GM18520 (cell line): ENCODE data around the gene VGLL4.
"Not testable (repeated sequence)": the region's sequence is repeated elsewhere in the genome, so short reads cannot be mapped to it uniquely, and the experiment has no call there.

Source experiments
- ATAC-seq: cut with Tn5 transposase; IDR thresholded peaks from one replicate; pipeline ENCODE4 v1.9.1; 2021; ENCODE audit not compliant: unreplicated experiment

The VGLL4 gene

GRCh38 chr3:11588755-11589154 is 55.0 kb downstream of the VGLL4 start:
- no peak for ATAC-seq

- no peak for ATAC-seq
Measured at GRCh38 chr3:11588338-11588737, 55.4 kb downstream of the VGLL4 start.

GRCh38 chr3:11587766-11588165 is 55.9 kb downstream of the VGLL4 start:
- no peak for ATAC-seq

DNA sequence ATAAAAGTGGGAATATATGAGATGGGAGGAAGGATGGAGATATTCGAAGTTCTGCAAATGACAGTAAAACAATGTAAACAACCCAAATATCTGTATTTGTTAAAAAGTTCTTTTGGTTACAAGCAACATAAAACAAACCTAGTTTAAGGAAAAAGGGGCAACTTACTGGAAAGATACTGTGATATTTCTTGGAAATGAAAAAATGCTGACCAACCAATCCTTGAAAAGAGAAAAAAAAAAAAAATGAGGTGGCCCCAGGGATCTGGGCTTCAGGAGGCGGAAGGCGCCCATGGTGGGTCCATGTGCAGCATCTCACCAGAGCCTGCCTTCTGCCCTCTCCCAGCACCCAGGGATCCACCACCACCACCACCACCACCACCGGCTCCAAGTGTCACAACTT is 59.1 kb downstream of the VGLL4 start:
- no peak for ATAC-seq

DNA sequence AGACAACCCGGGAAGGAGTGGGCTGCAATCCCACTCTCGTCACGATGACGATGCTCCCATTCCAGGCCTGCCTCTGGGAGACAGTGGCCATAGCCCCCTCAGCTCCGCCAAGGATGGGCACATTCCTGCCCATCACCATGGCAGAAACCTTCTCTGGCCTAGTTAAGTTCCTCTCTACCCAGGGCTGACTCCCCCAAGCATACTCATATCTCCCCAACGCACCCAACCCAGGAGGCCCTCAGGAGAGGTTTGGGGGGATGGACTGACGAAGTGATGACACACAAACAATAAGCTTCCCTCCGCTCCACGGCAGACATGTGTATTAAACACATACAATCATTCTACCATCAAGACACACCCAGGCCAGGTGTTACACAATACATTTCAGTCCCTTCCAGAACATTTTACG is 60.1 kb downstream of the VGLL4 start:
- ATAC-seq = no peak

DNA sequence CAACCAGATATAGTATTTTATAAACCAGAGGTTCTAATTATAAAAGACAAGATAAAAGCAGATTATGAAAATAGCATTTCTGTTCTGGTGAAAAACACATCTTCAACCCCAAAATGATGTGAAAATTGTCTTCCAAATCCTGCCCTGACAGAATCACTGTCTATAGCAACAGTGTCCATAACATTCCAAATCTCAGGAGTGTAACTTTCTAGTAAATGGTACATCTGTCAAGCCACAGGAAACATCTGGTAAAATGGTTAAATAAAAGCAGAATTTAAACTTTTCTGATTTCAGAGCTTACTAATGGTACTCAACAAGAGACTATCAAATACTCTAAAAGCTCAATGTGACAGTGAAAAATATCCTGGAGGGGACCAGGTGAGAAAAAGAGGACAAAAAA is 60.5 kb downstream of the VGLL4 start:
- ATAC-seq = no peak

DNA sequence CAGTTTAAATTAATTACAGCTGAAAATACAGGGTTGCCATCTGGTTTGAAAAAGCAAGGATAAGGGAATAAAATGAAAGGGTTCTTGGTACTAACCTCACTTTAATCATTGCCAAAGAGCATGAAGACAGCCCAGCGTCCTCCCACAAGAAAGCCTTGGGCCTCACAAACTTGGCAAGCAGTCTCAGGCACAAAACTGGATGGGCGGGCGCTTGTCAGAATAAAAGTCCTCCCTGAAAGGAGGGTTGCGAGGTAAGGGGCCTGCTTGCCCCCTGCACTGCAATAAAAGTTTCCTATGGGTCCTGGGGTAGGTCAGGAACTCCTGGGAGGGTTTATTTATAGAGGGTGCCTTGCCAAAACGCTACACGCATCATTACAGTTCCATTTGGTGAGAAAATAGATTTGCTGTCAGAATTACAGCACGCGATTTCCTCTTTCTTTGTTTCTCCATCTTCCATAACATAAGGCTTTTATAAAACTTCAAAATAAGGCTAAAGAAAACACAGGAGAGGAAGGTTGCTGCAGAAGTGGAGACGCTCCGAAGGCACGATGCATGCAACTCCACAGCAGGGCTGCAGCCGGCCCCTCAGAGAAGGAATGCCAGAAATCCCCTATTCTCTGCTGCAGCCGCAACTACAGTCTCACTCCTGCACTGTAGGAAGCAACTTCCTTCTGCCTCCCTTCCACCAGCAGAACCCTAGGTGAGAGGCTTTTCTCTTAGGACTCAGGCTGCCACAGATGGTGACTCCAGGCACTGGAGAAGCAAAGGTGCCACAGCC is 61.3 kb downstream of the VGLL4 start:
- no peak for ATAC-seq

DNA sequence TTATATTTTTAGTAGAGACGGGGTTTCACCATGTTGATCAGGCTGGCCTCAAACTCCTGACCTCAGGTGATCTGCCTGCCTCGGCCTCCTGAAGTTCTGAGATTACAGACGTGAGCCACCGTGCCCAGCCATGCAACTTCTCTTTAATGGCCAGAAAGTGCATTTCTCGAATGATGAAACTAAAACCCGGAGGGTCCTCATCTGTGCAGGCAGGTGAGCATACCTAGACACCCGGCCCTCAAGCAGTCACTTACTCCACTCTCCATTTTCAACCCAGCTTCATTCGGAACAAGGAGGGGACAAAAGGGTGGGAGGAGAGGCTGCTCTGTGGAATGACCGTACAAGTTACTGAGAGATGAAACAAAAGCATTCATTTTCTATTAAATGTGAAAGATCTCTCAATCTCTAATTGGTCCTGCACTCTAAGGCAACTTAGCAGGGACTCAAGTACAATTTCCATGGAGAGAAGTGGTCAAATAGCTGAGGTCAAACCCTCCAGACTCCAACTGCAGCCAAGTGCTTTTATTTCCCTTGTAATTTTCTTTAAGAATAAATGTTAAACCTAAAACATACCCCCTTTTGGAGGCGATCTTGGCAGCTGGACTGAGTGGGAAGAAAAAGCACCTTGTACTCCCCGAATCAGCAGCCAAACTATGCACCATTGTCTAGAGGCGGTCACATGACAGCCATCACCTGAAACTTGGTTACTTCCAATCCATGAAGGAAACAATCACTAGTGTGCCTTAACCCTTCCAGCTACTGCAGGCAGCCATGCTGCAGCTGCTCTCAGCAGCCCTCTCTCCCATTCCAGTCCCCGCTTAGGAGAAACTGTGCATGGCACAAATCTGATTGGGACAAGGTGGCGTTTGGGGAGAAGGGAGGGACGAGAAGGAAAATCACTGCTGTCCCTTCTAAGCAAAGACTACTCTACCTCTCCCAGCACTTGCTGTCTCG is 62.2 kb downstream of the VGLL4 start:
- ATAC-seq = no peak

- no peak for ATAC-seq
Measured at GRCh38 chr3:11580645-11581044, 63.1 kb downstream of the VGLL4 start.

DNA sequence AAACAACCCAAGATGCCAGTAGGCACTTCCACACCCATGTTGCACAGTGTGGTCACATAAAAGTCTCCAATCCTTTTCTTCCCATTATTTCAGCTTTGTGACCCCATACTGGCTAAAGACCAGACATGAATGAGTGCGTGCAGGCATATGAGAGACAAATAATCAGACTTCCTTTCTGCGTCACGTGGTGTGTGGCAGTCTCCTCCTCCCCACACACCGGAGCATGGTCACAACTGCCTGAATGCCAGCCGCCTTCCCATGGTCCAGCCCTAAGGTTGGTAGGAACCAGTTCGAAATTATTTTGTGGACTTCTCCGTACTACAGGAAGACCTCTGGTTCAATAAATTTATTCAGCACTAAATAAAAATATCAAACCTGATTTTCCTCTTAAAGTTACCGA is 65.5 kb downstream of the VGLL4 start:
- no peak for ATAC-seq

DNA sequence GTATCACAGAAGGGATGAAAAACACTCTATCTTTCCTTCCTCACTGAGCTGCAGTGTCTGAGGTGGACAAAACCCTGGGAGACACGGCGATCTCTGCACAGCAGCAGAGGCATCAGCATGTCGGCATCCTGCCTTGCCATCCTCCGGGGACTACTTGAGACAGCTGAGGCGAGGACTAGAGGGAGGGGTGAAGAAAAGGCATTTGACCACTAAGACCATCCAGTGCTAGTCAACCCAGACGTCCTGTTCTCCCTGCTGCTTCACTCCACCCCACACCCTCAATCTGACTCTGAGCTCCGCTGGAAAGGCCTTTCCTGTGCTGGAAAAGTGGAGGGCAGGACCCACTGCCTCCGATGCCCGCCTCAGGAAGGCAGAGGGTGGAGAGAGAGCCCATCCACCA is 67.3 kb downstream of the VGLL4 start:
- no peak for ATAC-seq

GRCh38 chr3:11575677-11576076 is 68.0 kb downstream of the VGLL4 start:
- ATAC-seq = no peak

- ATAC-seq = no peak
Measured at GRCh38 chr3:11574981-11575669, 68.6 kb downstream of the VGLL4 start.

GRCh38 chr3:11572660-11573059 is 71.1 kb downstream of the VGLL4 start:
- ATAC-seq = not testable (repeated sequence)

DNA sequence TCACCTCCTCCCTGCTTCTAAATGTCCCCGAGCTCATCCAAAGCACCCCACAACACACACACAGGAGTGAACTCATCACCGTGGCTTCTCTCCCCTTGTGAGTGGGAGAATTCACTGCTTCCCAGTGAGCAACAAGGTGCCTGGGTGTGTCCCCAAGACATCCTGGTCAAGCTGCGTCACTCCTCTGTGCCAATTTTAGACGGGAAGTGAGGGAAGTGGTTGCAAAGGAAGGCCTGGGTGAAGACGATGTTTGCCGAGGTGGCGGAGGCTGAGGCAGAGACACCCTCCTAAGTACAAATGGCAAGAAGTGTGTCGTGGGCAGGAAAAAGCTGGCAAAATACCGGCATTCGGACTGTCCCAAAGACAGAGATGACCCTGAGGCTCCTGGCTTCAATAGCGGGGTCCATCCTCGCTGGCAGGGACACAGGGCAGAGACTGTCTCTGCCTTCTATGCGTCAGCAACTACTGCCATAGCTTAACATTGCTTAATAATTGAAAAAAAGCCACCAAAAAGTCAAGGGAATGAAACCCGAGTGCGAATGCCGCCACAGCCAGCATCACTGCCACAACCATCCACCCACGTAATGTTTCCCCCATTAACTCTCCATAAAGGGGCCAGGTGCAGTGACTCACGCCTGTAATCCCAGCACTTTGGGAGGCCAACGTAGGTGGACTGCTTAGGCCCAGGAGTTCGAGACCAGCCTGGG is 72.8 kb downstream of the VGLL4 start:
- ATAC-seq = no peak

- ATAC-seq = no peak
Measured at GRCh38 chr3:11570251-11570650, 73.5 kb downstream of the VGLL4 start.

DNA sequence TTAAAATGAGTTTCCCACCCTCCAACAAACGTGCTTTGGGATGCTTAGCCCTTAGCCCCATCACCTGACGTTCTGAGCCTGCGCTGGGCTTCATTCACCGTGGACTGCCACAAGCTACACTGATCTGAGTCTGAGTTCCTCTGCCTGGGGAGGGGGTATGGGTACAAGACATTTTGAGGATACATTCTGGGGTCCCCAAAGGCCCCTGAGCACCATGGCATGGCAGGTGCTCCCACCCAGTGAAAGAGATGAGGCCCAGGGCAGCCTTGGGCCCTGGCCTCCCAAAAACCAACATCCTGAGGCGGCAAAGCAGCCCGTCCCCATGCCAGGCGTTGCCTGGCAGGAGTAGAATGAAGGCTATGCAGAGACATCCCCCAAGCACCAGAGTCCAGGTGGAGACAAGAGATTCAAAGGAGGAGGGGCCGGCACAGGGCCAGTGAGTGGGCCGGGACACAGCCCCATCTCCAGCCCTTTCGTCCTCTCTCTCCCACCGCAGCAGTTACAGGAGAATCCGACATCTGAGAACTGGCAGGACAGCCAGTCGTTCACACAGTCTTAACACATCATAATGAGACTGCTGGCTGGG is 74.5 kb downstream of the VGLL4 start:
- no peak for ATAC-seq

GRCh38 chr3:11568503-11569155 is 75.1 kb downstream of the VGLL4 start:
- ATAC-seq = no peak

DNA sequence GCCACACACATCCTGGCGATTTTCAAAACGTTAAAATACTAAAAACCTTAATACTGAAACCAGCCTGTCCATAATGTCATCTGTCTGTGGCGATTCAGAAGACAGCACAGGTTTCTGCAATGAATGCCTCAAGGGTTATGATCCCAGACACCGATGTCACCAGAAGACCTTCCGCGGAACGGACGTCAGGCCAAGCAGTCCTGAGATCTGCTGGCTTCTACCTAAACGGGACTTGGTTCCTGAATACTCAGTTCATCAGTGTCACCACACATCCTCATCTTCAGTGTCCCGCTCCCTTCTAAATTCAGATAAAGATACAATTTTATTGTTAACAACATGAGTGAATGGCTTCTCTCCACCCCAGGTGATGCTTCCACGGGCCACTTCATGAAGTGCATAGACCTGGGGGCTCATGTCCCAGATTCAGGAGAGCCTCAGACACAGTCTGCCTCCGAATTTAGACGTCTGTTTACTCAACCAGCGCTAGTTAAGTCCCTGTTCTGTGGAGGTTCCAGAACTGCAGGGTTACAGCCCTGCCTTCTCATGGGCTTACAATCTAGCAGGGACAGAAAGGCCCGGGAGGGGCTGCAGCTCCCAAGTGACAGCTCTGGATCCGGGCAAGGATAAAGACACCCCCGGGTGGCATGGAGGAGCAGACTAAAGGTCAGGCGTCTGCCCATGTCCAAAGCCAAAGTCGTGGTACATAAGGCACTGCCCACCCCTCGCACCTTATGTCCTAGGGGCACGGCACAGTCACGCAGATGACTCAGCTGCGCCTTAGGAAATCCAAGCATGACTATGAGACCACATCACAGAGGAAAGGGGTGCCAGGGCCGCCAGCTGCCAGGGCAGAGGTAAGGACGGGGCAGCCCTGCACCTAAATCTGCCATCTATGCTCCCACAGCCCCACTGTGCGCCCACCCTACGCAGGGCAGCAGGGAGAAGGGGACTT is 75.9 kb downstream of the VGLL4 start:
- no peak for ATAC-seq
